HG02763 (cell line): ENCODE results near the gene TFG.
"Not testable (repeated sequence)": the region's sequence is repeated elsewhere in the genome, so short reads cannot be mapped to it uniquely, and the experiment has no call there.

Experiments used
- ATAC-seq: cut with Tn5 transposase; IDR thresholded peaks from one replicate; pipeline ENCODE4 v1.9.1; 2021; ENCODE audit warnings: mild to moderate bottlenecking, moderate library complexity; ENCODE audit not compliant: unreplicated experiment

Gene TFG

DNA sequence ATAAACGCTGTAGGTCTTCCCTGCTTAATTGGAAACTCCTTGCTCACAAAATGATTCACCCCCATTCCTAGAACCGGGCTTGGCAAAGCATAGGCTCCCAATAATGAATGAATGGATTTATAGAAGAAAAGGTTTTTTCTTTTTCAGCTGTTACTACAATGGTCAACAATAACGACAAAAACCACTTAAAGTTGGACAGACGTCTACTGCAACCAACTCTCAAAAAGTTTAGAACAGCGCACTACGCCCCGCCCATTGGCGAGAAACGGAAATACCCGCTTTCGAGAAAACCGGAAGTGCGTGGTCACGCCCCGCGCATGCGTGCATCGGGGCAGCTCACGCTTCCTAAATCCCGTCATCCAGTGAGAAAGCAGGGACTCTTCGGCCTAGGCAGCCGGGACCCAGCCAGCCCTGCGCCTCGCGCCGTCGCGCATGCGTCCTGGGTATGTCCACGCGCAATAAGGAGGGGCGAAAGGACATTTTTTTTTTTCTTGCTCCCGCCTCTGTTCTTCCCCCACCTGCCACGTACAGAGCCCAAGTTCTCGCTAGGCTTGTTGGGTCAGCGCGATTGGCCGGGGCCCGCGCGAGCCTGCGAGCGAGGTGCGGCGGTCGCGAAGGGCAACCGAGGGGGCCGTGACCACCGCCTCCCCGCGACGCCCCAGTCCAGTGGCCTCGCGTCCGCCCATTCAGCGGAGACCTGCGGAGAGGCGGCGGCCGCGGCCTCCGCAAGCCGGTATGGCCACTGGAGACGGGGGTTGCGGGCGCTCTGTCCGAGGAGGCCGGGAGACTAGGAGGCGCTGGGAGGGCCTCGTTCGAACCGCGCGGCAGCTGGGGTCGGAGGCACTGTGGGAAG lies at the start of gene TFG:
TSS of gene TFG (plus strand) at position 506 of the 853 bp plus-strand sequence. CDS start 4,192 bp downstream, outside the sequence.
- ATAC-seq, result peak; percentile 96

DNA sequence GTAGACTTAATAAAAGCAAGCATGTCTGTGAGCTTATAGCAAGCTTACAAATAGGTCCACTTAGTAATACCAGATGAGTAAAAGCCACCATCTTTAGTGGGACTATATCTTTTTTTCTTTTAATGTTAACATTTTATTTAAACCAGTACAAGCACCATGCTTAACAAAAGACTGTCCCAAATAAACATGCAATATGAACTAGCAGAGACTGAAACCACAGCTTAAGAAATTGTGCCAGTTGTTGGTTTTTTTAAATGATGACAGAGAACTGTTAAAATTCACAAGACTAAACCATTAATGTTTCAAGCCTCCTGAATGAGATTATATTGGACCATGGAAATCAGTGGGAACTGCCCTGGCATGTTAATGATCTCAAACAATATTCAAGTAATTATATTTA lies 48.0 kb upstream of the TFG start:
- ATAC-seq, result not testable (repeated sequence)

DNA sequence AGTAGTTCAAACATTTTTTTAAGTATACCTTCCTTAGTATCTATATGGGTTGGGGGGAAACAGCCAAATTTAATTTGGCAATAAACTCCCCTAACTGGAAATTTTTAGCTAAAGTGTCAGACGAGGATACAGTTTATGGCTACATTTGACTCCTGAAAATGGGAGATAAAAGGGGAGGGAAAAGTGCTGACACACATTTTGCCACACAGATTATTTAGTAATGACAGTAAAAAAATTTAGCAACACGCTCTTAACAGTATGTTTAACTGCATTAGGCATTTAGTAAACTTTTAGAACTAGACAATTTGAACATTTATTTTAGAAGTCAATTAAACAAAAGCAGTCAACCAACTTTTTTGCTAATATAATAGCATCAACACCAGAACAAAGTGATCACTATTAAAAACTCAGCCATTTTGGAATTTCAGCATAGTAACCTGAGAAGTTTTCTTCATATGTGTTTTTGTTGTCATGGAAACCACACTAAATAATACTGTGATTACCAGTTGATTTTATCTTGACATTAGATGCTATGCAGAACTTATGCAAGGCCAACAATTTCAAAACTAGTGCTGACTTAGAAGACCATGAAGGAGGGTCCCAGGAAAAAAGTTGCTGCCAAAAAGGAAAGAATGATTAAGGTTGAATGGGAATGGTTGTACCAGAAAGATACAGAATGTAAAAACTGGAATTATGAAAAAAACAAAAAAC lies 47.0 kb upstream of the TFG start:
- ATAC-seq, result no peak

DNA sequence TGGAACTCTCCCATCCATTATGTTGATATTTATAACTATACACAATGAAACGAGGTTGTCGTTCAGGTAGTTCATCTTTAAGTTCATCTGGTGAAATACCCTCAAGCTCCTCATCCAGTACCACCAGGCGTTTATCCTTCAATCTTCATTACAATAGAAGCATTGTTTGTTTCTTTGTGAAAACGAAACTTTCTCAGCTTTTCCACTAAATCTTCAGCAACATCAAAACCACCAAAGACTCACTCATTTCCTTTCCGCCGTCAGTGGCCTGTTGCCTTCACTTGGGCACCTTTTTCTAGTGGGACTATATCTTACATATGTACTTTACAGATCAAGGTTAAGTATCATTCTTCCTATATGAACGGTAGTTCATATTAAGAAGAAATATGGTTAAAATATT lies 44.1 kb upstream of the TFG start:
- no peak for ATAC-seq

DNA sequence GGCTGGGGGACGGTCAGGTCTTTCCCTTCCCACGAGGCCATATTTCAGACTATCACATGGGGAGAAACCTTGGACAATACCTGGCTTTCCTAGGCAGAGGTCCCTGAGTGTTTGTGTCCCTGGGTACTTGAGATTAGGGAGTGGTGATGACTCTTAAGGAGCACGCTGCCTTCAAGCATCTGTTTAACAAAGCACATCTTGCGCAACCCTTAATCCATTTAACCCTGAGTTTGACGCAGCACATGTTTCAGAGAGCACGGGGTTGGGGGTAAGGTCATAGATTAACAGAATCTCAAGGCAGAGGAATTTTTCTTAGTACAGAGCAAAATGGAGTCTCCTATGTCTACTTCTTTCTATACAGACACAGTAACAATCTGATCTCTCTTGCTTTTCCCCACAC lies 42.6 kb upstream of the TFG start:
- not testable (repeated sequence) for ATAC-seq

DNA sequence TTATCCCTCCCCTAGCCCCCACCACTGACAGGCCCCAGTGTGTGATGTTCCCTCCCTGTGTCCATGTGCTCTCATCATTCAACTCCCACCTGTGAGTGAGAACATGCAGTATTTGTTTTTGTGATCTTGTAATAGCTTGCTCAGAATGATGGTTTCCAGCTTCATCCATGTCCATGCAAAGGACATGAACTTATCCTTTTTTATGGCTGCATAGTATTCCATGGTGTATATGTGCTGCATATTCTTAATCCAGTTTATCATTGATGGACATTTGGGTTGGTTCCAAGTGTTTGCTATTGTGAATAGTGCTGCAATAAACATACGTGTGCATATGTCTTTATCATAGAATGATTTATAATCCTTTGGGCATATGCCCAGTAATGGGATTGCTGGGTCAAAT lies 42.0 kb upstream of the TFG start:
- ATAC-seq, result not testable (repeated sequence)

DNA sequence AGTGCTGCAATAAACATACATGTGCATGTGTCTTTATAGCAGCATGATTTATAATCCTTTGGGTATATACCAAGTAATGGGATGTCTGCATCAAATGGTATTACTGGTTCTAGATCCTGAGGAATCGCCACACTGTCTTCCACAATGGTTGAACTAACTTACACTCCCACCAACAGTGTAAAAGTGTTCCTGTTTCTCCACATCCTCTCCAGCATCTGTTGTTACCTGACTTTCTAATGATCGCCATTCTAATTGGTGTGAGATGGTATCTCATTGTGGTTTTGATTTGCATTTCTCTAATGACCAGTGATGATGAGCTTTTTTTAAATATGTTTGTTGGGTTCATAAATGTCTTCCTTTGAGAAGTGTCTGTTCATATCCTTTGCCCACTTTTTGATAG lies 38.3 kb upstream of the TFG start:
- ATAC-seq, result not testable (repeated sequence)

DNA sequence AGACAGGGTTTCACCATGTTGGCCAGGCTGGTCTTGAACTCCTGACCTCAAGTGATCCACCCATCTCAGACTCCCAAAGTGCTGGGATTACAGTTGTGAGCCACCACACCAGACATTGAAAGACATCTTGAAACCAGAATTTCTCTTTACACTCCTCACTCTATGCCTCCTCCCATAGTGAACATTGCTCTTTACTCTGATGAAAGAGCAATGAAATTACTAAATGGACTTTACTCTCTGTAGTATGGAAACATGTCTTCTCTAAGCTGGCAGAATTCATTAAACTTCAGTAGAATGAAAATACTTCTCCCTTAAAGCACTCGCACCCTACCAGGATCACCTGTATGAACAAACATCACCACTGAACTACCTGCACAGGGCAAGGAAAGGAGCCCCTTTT lies 27.8 kb upstream of the TFG start:
- ATAC-seq, result no peak

DNA sequence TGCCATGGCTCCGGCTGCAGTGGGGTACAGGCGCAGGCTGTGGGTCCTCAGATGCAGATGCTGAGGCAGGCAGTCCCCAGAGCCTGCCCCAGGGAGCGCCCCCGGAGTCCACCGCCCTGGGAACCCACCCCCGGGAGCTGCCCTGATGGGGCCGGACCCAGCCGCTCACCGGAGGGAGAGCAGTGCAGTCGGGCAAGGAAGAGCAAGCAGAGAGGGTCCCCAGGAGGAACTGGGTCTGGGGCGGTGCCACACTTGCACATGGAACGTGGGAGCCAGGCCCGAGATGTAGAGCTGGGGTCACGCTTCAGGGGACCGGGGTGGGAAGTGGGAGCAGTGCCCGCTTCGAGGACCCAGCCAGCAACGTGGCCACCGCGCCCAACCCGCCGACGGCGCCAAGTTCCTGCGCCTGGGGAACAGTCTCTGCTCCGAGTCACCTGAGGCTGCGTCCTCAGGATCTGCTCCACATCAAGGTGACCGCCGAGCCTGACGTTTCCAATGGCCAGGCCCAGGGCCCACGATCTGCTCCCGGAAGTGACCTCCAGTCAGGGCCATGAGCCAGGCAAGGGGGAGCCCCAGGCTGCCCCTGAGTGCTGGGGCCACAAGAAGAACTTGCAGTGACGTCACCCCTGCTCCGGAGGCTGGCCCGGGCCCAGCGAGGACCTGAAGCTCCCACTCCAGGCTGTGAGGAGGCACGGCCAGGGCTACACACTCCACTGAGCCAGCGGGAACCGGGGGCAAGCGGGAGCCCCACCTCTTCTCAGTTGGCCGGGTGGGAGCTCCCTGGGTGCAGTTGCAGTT lies 27.0 kb upstream of the TFG start:
- no peak for ATAC-seq

DNA sequence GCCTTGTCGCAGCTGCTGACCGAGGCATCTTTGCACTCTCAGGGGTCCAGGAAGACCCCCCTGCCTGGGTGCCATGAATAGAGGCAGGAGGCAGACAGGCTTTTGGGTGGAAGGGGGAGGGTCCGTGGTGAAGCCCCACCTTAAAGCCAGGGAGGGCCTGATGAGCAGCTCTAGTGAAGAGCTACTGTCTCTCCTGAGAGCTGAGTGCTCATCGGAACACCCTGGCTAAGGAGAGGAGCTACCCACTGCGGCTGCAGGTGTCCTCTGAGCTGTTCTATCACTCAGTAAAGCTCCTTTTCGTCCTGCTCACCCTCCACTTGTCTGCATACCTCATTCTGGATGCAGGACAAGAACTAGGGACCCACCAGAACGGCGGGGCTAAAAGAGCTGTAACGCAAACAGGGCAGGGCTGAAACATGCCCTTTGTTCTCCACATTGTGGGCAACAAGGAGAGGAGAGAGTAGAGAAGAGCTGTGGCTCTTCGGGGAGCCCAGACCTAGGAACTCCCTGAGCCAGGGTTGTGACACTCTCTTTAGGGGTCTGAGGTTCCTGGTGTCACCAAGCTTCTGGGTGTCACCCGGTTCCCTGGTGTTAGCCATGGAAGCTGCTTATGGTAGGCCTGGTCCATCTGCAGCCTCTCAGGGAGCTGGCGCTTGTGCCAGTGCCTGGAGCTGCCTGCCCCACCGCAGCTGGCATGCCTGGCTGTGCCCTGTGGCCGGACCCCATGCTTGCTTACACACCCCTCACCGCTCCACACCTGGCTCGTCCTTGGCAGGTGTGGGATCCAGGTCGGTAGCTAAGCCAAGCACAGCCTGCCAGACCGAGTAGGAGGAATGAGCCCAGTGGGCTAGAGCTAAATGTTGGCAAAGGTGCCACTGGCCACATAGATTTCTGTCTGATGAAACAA lies 26.2 kb upstream of the TFG start:
- ATAC-seq, result no peak

DNA sequence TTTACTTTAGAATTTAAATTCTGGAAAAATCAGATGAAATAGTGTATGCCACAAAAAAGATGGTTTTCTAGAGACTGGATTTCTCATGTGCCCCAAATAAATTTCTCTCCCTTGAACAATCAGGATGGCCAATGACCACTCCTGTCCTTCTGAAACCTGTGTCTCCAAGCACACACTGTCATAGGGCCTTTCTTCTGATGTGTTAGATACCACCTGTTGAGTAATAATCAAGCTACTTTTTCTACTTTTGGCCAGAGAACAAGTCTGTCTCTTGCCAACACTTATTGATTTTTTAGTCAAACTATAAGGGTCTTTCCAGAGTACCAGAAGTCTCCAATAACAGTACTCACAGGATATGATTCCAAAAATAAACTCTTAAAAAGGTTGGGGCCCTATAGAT lies 16.1 kb upstream of the TFG start:
- ATAC-seq, result no peak

DNA sequence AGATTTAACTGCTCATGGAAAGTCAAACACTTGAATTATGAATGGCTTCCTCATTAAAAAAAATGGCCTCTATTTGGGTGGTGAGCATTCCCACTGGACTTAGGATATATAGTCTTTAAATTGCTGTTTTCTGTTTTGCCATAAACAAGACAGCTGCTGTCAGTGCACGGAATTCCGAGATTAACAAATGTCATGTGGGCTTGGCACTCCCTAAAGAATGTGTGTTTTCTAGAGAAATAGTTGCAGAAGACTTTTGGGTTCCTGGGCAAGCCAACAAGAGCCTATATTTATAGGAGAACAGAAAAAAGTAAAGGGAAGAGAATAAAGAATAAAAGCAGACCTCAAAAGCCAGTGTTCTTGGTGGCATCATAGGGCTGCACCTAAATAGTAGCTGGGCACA lies 13.6 kb upstream of the TFG start:
- ATAC-seq, result no peak

DNA sequence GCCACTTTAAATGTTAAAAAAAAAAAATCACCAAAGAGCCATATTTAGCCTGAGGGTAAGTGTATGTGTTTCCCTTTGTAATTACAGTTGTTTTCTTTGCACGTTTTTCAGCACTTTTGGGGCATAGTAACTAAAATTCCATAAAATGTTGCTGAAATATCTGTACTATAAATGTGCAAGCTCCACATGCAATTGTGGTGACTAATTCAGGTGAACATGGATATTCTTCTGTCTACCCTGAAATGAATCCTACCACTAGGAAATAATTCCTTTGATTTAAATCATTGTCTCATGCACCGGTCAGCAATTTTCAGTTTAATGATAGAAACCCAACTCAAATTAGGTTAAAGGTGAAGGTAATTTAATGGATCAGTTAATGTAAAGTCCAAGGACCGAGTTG lies 13.1 kb upstream of the TFG start:
- ATAC-seq, result no peak

DNA sequence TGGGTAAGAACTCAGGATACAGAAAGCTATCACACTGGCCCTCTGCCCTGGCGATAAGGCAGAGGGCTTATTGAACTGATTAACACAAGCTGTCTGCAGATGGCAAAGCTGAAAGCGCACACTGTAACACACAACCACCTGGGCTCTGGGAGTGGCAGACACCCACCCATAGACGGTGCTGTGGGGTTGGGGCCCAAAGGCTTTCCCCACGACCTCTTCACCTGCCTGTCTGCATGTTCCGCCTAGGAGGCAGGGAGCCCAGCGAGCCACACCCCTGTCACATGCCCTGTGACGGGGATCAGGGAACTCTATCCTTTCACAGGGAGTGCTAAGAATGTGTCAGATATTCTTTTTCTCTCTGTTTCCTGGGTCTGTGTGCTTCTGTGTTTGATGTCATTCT lies 12.1 kb upstream of the TFG start:
- no peak for ATAC-seq

DNA sequence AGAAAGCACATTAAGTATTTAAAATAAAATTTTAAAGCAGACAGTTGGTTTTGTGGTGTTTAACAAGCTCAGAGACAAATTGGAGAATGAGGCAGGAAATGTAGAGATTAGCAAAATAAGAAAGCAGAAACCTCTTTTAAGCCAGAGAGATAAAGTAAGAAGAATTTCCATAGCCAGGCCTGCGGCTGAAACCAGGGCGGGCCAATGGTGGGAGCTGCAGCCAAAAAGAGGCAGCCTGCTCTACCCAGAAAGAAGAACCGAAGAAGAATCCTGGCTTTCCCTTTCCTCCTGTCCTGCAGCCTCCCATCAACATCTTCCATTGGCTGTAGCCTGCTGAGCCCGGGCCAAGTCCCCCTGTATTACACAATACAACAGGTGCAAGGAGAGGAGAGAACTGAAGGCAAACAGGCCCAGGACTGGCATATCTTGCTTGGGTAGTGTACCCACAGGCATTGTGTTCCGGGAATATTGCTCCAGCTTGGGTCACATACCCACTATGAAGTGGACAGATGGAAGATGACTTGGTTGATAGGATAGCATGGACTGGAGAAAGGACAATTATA lies 11.5 kb upstream of the TFG start:
- no peak for ATAC-seq

DNA sequence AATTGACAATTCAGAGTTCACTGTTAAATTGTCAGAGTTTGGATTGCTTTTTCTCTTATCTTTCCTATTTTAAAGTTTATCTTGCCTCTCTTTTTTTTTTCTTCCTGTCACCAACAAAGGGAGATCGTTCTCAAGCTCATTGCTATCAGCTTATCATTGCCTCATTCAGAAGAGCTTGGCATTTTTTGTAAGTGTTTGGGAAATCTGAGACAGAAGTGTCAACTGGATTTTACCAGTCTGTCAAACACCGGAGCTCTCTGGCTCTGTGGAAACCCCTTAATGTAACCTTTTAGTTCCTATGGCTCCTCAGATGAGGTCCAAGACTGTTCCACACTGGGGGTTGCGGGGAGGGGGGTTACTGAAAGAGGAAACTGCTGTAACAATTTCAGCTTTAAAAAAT lies 10.6 kb upstream of the TFG start:
- ATAC-seq, result no peak

DNA sequence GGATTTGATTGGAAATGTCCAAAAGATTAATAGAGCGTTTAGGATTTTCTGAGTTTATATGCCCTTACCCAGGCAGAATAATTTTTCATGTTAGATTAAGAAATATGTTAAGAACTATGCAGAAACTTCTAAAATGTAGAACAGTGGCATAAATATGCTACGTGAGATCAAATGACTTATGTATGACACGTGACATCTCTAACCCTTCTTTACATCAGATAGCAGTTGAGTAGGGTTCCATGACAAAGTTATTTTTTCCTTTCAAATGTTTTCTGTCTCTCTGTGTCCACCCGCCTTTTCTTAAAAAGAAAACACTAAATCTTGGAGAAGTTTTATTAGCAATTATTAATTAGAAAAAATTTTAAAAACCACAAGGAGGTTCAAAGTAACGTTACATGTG lies 8.6 kb upstream of the TFG start:
- ATAC-seq, result no peak

DNA sequence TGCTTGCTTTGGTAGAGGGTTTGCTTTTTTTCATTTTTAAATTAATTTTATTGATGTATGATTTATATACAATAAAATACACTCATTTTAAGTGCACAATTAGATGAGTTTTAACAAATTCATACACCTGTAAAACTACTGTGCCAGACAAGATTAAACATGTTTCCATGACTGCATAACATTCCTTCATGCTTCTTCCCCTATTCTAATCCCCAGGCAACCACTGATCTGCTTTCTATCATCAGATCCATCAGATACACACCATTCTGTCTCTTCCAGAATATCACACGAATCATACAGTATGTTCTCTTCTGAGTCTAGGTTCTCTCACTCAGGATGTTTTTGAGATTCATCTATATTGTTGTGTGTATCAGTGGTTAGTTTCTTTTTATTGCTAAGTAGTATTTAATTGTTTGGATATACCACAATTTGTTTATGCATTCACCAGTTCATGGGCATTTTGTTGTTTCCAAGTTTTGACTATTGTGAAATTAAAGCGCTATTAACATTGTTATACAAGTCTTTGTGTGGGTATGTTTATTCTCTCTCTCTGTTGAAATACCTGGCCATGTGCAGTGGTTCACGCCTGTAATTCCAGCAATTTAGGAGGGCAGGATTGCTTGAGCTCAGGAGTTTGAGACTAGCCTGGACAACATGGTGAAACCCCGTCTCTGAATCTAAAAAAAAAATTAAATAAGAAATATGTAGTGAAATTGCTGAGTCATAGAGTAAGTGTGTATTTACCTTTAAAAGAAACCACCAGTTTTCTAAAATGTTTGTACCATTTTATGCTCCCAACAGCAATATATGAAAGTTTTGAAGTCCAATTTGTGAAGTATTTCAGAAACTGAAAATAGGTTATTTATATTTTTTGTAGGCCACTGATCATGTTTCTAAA lies 7.0 kb upstream of the TFG start:
- no peak for ATAC-seq

DNA sequence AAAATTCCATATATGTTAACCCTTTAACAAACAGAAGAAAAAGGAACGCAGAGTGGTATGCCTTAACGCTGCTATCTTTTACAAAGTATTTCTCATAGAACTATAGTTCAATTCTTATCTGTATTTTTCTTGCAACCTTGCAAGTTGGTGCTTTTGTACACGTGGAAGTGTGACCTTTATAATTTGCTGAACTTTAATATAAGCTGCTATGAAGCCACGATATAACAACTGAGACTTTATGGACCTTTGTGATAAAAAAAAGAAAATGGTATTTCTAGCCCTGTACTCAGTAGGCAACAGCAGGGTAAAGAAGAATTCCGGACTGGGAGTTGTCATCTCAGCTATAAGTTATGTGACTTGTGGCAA lies 6.3 kb upstream of the TFG start:
- no peak for ATAC-seq
